HUES6 (cell line): ENCODE results near the gene KLF4.
A peak's percentile ranks its signal among the peaks of the same experiment; 100 is the strongest.

Source experiments
- H3K27ac ChIP-seq: 2 replicates; pipeline ENCODE4 v1.7.0; 2013; ENCODE audit warnings: low read depth, mild to moderate bottlenecking, low read length, inconsistent platforms
- H3K27me3 ChIP-seq: 2 replicates; pipeline ENCODE4 v1.6.1; 2013; ENCODE audit warnings: low read length; ENCODE audit not compliant: control insufficient read depth, insufficient read depth
- H3K36me3 ChIP-seq: 2 replicates; pipeline ENCODE4 v1.6.1; 2013; ENCODE audit warnings: low read length; ENCODE audit not compliant: control insufficient read depth, insufficient read depth
- H3K4me1 ChIP-seq: 2 replicates; pipeline ENCODE4 v1.6.1; 2013; ENCODE audit warnings: low read length; ENCODE audit not compliant: control insufficient read depth, insufficient read depth
- H3K4me3 ChIP-seq: 2 replicates; pipeline ENCODE4 v1.5.1; 2013; ENCODE audit warnings: low read depth, low read length
- H3K9ac ChIP-seq: one replicate; pipeline ENCODE4 v1.6.1; 2013; ENCODE audit warnings: mild to moderate bottlenecking, low read length
- H3K9me3 ChIP-seq: 2 replicates; pipeline ENCODE4 v1.6.1; 2013; ENCODE audit warnings: low read depth, low read length; ENCODE audit not compliant: control insufficient read depth, insufficient read depth

Gene KLF4

DNA sequence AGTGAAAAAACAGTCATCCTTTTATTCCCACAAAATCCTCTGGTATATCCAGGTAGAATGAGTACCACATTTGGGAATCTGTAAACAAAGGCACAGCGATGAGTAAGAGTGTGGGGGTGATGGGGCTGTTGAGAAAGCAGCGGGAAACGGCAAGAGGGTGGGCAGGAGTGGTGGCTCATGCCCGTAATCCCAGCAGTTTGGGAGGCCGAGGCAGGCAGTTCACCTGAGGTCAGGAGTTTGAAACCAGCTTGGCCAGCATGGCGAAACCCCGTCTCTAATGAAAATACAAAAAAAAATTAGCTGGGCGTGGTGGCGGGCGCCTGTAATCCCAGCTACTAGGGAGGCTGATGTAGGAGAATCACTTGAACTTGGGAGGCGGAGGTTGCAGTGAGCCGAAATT, 43.1 kb downstream of the KLF4 start:
- H3K27ac ChIP-seq: no peak overlapping the region
- H3K9me3 ChIP-seq: no peaks in the 10 kb centered on the region
- no peaks in the 10 kb centered on the region for H3K36me3 ChIP-seq
- H3K9ac ChIP-seq: no peak overlapping the region
- H3K4me1 ChIP-seq: no peaks in the 10 kb centered on the region
- no peaks in the 10 kb centered on the region for H3K27me3 ChIP-seq
- no peak overlapping the region for H3K4me3 ChIP-seq

GRCh38 chr9:107443786-107444185, 45.8 kb downstream of the KLF4 start:
- H3K9ac ChIP-seq: no peak overlapping the region
- no peak overlapping the region for H3K4me3 ChIP-seq
- H3K27ac ChIP-seq: no peak overlapping the region
- H3K27me3 ChIP-seq: no peaks in the 10 kb centered on the region
- H3K4me1 ChIP-seq: peaks cover 11% of the 10 kb centered on the region
- H3K36me3 ChIP-seq: no peaks in the 10 kb centered on the region
- H3K9me3 ChIP-seq: no peaks in the 10 kb centered on the region

- Histone ChIP-seq H3K9me3 (no peaks in the 10 kb centered on the region), H3K27me3 (no peaks in the 10 kb centered on the region), H3K36me3 (no peaks in the 10 kb centered on the region), H3K9ac (no peak overlapping the region), H3K4me3 (no peak overlapping the region), H3K27ac (no peak overlapping the region), H3K4me1 (peaks cover 24% of the 10 kb centered on the region)
Observed at GRCh38 chr9:107439991-107440456, 49.5 kb downstream of the KLF4 start.

- Histone ChIP-seq H3K36me3 (no peaks in the 10 kb centered on the region), H3K9ac (peak overlapping the region; percentile 27), H3K27me3 (no peaks in the 10 kb centered on the region), H3K4me3 (peak overlapping the region; percentile 7; the same call in 1 of the 2 replicates), H3K27ac (0 out of 2 replicates have a peak overlapping the region, but pooled peaks have one; percentile 43), H3K4me1 (peaks cover 24% of the 10 kb centered on the region), H3K9me3 (no peaks in the 10 kb centered on the region)
Observed at GRCh38 chr9:107438211-107439031, 51.1 kb downstream of the KLF4 start.

GRCh38 chr9:107437716-107438115, 51.9 kb downstream of the KLF4 start:
- H3K27ac ChIP-seq: 0 out of 2 replicates have a peak overlapping the region, but pooled peaks have one; percentile 10
- H3K9ac ChIP-seq: no peak overlapping the region

DNA sequence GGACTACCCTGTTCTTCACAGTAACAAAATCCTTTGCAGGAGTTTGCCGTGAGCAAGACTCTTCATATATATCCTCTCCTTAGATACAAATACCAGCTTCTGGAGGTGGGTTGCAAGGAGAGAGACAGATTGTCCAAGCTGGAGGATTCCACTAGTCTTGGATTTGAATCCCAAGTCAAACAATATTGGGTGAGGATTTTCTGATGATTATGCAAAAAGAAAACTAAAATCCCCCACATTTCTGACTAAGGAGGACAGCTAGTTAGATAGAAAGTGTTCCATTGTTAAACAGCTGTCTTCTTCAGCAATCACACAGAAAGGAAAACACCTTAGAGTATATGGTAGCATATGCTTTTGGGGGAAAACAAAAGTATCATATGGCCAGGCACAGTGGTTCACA, 54.2 kb downstream of the KLF4 start:
- peaks cover 23% of the 10 kb centered on the region for H3K4me1 ChIP-seq
- H3K9ac ChIP-seq: no peak overlapping the region
- no peaks in the 10 kb centered on the region for H3K36me3 ChIP-seq
- H3K27me3 ChIP-seq: no peaks in the 10 kb centered on the region
- H3K9me3 ChIP-seq: no peaks in the 10 kb centered on the region
- no peak overlapping the region for H3K4me3 ChIP-seq
- no peak overlapping the region for H3K27ac ChIP-seq

More at GRCh38 chr9:107437716-107438115, 51.9 kb downstream of the KLF4 start:
- H3K4me3 ChIP-seq: no peak overlapping the region
- H3K4me1 ChIP-seq: peaks cover 24% of the 10 kb centered on the region
- H3K9me3 ChIP-seq: no peaks in the 10 kb centered on the region
- H3K36me3 ChIP-seq: no peaks in the 10 kb centered on the region
- no peaks in the 10 kb centered on the region for H3K27me3 ChIP-seq
